H1 (cell line): Measurements from ENCODE around the gene ZFYVE1. TPM values are rescaled to one million over a fixed set of nuclear protein-coding genes. Genes with fewer than 3 reads are reported as not detected.

ENCODE experiments used
- CTCF ChIA-PET: fragments of 300-600 bp; sonication (Branson Sonifier 250); formaldehyde crosslinking; loops from one replicate; lab custom pipeline; 2021; ENCODE audit not compliant: partially characterized antibody; lab: Charles Lee
- POLR2A ChIA-PET: fragments of 300-600 bp; sonication (Branson Sonifier 250); formaldehyde crosslinking; loops from one replicate; lab custom pipeline; 2021; ENCODE audit warnings: inconsistent platforms; ENCODE audit not compliant: partially characterized antibody; lab: Charles Lee
- DNase-seq, 2 experiments: peaks; one replicate each; pipeline versions ENCODE4 v3.0.0 to v3.0.0-alpha.2; 2010 to 2022; ENCODE audit warnings: low spot score in 2 of 2, low read depth in 1 of 2, mixed read lengths in 1 of 2
- FAIRE-seq: peaks from 2 replicates; lab custom pipeline; 2011; peaks lifted over from hg19 to GRCh38; lab: Jason Lieb, UNC
- H2AFZ ChIP-seq: 2 replicates; pipeline ENCODE4 v1.8.1; 2012; ENCODE audit warnings: low read length, inconsistent platforms
- H2AK5ac ChIP-seq: 2 replicates; pipeline ENCODE4 v1.6.1; 2013; ENCODE audit warnings: low read depth, low read length
- H2BK120ac ChIP-seq: replicated peaks from 2 replicates; pipeline ENCODE3; 2013; ENCODE audit warnings: low read depth, low read length, inconsistent platforms
- H2BK12ac ChIP-seq: 2 replicates; pipeline ENCODE4 v1.6.1; 2013; ENCODE audit warnings: low read depth, low read length
- H2BK15ac ChIP-seq: 2 replicates; pipeline ENCODE4 v1.6.1; 2013; ENCODE audit warnings: low read length
- H2BK20ac ChIP-seq: 2 replicates; pipeline ENCODE4 v1.6.1; 2013; ENCODE audit warnings: low read length
- H2BK5ac ChIP-seq: 2 replicates; pipeline ENCODE4 v1.6.1; 2013; ENCODE audit warnings: low read depth, low read length
- H3K14ac ChIP-seq: 2 replicates; pipeline ENCODE4 v1.6.1; 2013; ENCODE audit warnings: inconsistent platforms; ENCODE audit not compliant: insufficient read length
- H3K18ac ChIP-seq: 2 replicates; pipeline ENCODE4 v1.6.1; 2013; ENCODE audit warnings: low read length; ENCODE audit errors: extremely low read depth
- H3K23ac ChIP-seq: 2 replicates; pipeline ENCODE4 v1.6.1; 2013; ENCODE audit warnings: inconsistent platforms; ENCODE audit not compliant: insufficient read length
- H3K23me2 ChIP-seq: 2 replicates; pipeline ENCODE4 v1.6.1; 2013; ENCODE audit warnings: low read depth, low read length
- H3K27ac ChIP-seq: 2 replicates; pipeline ENCODE4 v1.6.1; 2011; ENCODE audit warnings: low read depth, low read length, inconsistent platforms
- H3K27me3 ChIP-seq, 4 experiments: replicated peaks in 1 of 4; 1 replicate in 1 of 4; 2 replicates in 3 of 4; pipeline versions ENCODE4 v1.6.1 to v1.8.1; 2011 to 2013; ENCODE audit warnings: low read length in 3 of 4, mild to moderate bottlenecking in 3 of 4, inconsistent platforms in 2 of 4, mixed read lengths in 2 of 4, moderate library complexity in 1 of 4; ENCODE audit not compliant: control insufficient read depth in 3 of 4, insufficient read depth in 3 of 4; ENCODE audit errors: extremely low read depth in 1 of 4
- H3K36me3 ChIP-seq, 4 experiments: 2 replicates each; pipeline versions ENCODE4 v1.6.1 to v1.8.1; 2011 to 2013; ENCODE audit warnings: mild to moderate bottlenecking in 4 of 4, low read length in 3 of 4, moderate library complexity in 2 of 4, control low read depth in 1 of 4, inconsistent platforms in 1 of 4; ENCODE audit not compliant: insufficient read depth in 4 of 4, control insufficient read depth in 2 of 4
- H3K4ac ChIP-seq: replicated peaks from 2 replicates; pipeline ENCODE3; 2013; ENCODE audit warnings: low read length, low read depth, mixed read lengths, inconsistent platforms; ENCODE audit not compliant: insufficient read length
- H3K4me1 ChIP-seq, 4 experiments: replicated peaks in 1 of 4; 1 replicate in 1 of 4; 2 replicates in 3 of 4; pipeline versions ENCODE4 v1.6.1 to v1.8.1; 2011 to 2013; ENCODE audit warnings: low read length in 3 of 4, inconsistent platforms in 2 of 4, mixed read lengths in 1 of 4; ENCODE audit not compliant: insufficient read depth in 4 of 4, control insufficient read depth in 3 of 4
- H3K4me2 ChIP-seq, 2 experiments: 2 replicates each; pipeline versions ENCODE4 v1.6.1 to v1.8.1; 2011 to 2013; ENCODE audit warnings: low read depth in 2 of 2, low read length in 2 of 2, control low read depth in 1 of 2, inconsistent platforms in 1 of 2, mild to moderate bottlenecking in 1 of 2; ENCODE audit not compliant: insufficient read depth in 1 of 2
- H3K4me3 ChIP-seq, 4 experiments: fragments of 200-600, 300-600 bp in 1 of 4; sonication (generic), shearing (Covaris generic), sonication (Bioruptor Twin) in 1 of 4; 2 replicates each; pipeline versions ENCODE4 v1.5.1 to v1.8.1; 2011 to 2016; ENCODE audit warnings: low read length in 4 of 4, low read depth in 3 of 4, control low read depth in 2 of 4, inconsistent platforms in 2 of 4, mild to moderate bottlenecking in 2 of 4, mixed read lengths in 1 of 4, moderate library complexity in 1 of 4; ENCODE audit not compliant: insufficient read depth in 2 of 4; ENCODE audit errors: extremely low read depth in 1 of 4
- H3K56ac ChIP-seq: replicated peaks from 2 replicates; pipeline ENCODE3; 2013; ENCODE audit warnings: low read depth, mild to moderate bottlenecking, mixed read lengths, low read length, inconsistent platforms; ENCODE audit not compliant: insufficient read length
- H3K79me1 ChIP-seq: 2 replicates; pipeline ENCODE4 v1.6.1; 2013; ENCODE audit warnings: low read depth, low read length, control low read depth
- H3K79me2 ChIP-seq, 2 experiments: 2 replicates each; pipeline versions ENCODE4 v1.6.1 to v1.8.1; 2012 to 2013; ENCODE audit warnings: low read length in 2 of 2, mild to moderate bottlenecking in 2 of 2, inconsistent platforms in 1 of 2; ENCODE audit not compliant: insufficient read depth in 2 of 2, control insufficient read depth in 1 of 2
- H3K9ac ChIP-seq, 4 experiments: replicated peaks in 1 of 4; 1 replicate in 1 of 4; 2 replicates in 3 of 4; pipeline versions ENCODE4 v1.6.1 to v1.8.1; 2011 to 2013; ENCODE audit warnings: low read depth in 3 of 4, low read length in 3 of 4, control low read depth in 2 of 4, mild to moderate bottlenecking in 2 of 4, moderate library complexity in 2 of 4, inconsistent platforms in 1 of 4; ENCODE audit errors: extremely low read depth in 1 of 4
- H3K9me3 ChIP-seq, 2 experiments: 2 replicates each; pipeline versions ENCODE4 v1.6.1 to v1.8.1; 2012 to 2013; ENCODE audit warnings: mild to moderate bottlenecking in 2 of 2, moderate library complexity in 2 of 2, control low read depth in 1 of 2, inconsistent platforms in 1 of 2, low read depth in 1 of 2, low read length in 1 of 2, mixed read lengths in 1 of 2; ENCODE audit not compliant: insufficient read depth in 2 of 2
- H4K20me1 ChIP-seq, 2 experiments: replicated peaks in 1 of 2; 2 replicates each; pipeline versions ENCODE3 to v1.8.1; 2011 to 2013; ENCODE audit warnings: inconsistent platforms in 2 of 2, low read length in 2 of 2, mild to moderate bottlenecking in 1 of 2; ENCODE audit not compliant: insufficient read depth in 2 of 2, control insufficient read depth in 1 of 2
- H4K5ac ChIP-seq: 2 replicates; pipeline ENCODE4 v1.6.1; 2013; ENCODE audit warnings: low read length, low read depth, mixed read lengths, inconsistent platforms; ENCODE audit not compliant: insufficient read length
- H4K8ac ChIP-seq: 2 replicates; pipeline ENCODE4 v1.8.0; 2013; ENCODE audit warnings: mild to moderate bottlenecking, moderate library complexity, low read length, inconsistent platforms; ENCODE audit not compliant: insufficient read depth; ENCODE audit errors: extremely low read depth
- H4K91ac ChIP-seq: replicated peaks from 2 replicates; pipeline ENCODE3; 2013; ENCODE audit warnings: low read length, mixed read lengths, inconsistent platforms; ENCODE audit not compliant: insufficient read length
- CEBPB ChIP-seq: IDR thresholded peaks from 2 replicates; pipeline ENCODE4 v1.6.1; 2012; ENCODE audit warnings: low read depth, low read length
- KDM5A ChIP-seq: fragments of 200-600 bp; IDR thresholded peaks from 2 replicates; pipeline ENCODE4 v1.7.1; 2012; ENCODE audit warnings: mild to moderate bottlenecking, low read length, inconsistent platforms, mixed read lengths
- SP2 ChIP-seq: IDR thresholded peaks from 2 replicates; pipeline ENCODE4 v1.6.1; 2012; ENCODE audit warnings: mild to moderate bottlenecking, low read length, inconsistent platforms
- WGBS, 2 experiments: shearing (Covaris generic) in 1 of 2; methylation state at CpG; one replicate each; pipeline versions ENCODE4 v1.1.6 to v1.1.7; 2013 to 2015; ENCODE audit warnings: low lambda C conversion rate in 2 of 2, mixed read lengths in 2 of 2, inconsistent platforms in 1 of 2, low coverage in 1 of 2, missing lambda C conversion rate in 1 of 2; ENCODE audit not compliant: insufficient replicate concordance in 2 of 2, insufficient coverage in 1 of 2, insufficient read length in 1 of 2; ENCODE audit errors: extremely low coverage in 1 of 2, missing lambda C conversion rate in 1 of 2; 5-methylcytosine and 5-hydroxymethylcytosine counted together
- polyA plus RNA-seq, 7 experiments: library from polyadenylated mRNA; depleted of rRNA in 3 of 7; stranded (reverse) in 5 of 7; unstranded in 2 of 7; fragments of >200 nt in 5 of 7; fragments of 200-250 nt in 2 of 7; gene quantifications; 1 replicate in 5 of 7; 2 replicates in 1 of 7; 4 replicates in 1 of 7; pipeline versions ENCODE4 v1.2.1 to v1.2.3, GENCODE V29; 2011 to 2013; ENCODE audit warnings: missing spikeins in 2 of 7, mixed read lengths in 2 of 7
- total RNA-seq: library from RNA; stranded (reverse); fragmentation: NEBNext Ultra II Directional; extraction: Animal tissue kit (Norgen Biotek cat#: 25700); gene quantifications from 2 replicates; pipeline ENCODE4 v1.2.1, GENCODE V29; 2021

The ZFYVE1 gene
- total and polyA plus RNA-seq, 2 of the 8 experiments (the other 6 are each of a cell fraction or from before 2014, with no cell fraction given) = 9.8 to 12.5 TPM

DNA sequence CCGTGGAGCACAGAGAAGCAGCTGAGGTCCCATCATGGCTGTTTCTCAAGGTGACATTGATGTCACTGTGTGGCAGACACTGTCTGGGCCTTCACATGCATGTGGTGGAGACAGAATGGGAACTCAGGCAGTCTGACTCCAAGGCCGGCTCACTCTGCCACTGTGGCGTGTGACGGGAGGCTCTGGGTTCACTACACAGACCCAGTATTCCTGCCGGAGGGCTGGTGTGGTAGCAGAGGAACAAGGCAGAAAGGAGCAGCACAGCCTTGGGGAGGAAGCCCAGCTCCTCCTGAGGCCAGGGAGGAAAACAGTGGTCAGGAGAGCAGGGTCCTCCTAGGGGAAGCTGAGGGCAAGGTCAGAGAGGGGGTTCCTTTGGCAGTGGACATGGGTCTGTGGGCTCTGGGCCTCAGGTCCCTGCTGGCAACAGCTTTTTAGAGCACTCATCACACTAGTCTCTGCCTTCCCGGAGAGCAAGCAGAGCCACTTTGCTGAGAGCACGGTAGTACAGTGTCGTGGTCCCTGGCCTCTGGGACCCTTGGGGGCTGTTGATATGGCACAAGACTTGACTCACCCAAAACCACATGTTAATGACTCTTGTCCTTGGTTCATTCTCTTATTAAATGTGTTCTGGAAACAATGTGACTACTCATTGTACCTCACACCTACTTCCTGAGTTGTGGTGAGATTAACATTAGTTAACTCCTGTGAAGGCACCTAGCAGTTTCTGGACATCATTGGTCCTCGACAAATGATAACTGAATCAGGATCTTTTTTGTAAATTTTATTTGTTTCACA is 79.3 kb downstream of the ZFYVE1 start:
- Histone ChIP-seq H3K79me2 (no peaks in the 10 kb centered on the region), H4K5ac (no peak overlapping the region), H3K4me3 (no peak overlapping the region), H3K9ac (no peak overlapping the region; a peak in 1 of 7 replicates), H3K36me3 (peaks cover 0 to 11% (median 0%) of the 10 kb centered on the region in 4 experiments; a peak in 2 of 8 replicates), H3K18ac (no peak overlapping the region), H3K27ac (no peak overlapping the region), H3K79me1 (no peaks in the 10 kb centered on the region), H3K23me2 (no peaks in the 10 kb centered on the region), H2BK120ac (no peak overlapping the region), H3K4me1 (no peaks in the 10 kb centered on the region), H2BK20ac (no peak overlapping the region), H4K91ac (no peak overlapping the region), H3K23ac (no peak overlapping the region), H2AK5ac (no peak overlapping the region), H4K20me1 (peaks cover 0 to 3% of the 10 kb centered on the region in 2 experiments), H3K9me3 (no peaks in the 10 kb centered on the region), H3K56ac (no peak overlapping the region), H2BK15ac (no peak overlapping the region), H4K8ac (no peak overlapping the region), H3K4ac (no peak overlapping the region), H2AFZ (no peak overlapping the region), H3K27me3 (no peaks in the 10 kb centered on the region), H2BK5ac (no peak overlapping the region), H2BK12ac (no peak overlapping the region), H3K4me2 (no peak overlapping the region), H3K14ac (no peak overlapping the region)
- CTCF ChIA-PET = interaction anchor here (0.7 to 6.7 kb wide), 25 partner anchors 9 to 432 kb away, joined by 3 to 107 read pairs (median 4); no protein-coding TSS in a partner anchor
- POLR2A ChIA-PET = interaction anchor here (1.4 kb wide), 1 partner anchor 112 kb away, joined by 3 read pairs; no protein-coding TSS in a partner anchor
- 93% methylated on average over 9 of the region's 9 CpGs; no CpG with 5 or more reads in 1 of the 2 experiments for WGBS, 2 experiments
- FAIRE-seq (no peak), DNase-seq (no peak)
- TF ChIP-seq CEBPB (no peak), KDM5A (no peak), SP2 (no peak)
